ENCODE measurements around the gene CEACAM1.

DNA sequence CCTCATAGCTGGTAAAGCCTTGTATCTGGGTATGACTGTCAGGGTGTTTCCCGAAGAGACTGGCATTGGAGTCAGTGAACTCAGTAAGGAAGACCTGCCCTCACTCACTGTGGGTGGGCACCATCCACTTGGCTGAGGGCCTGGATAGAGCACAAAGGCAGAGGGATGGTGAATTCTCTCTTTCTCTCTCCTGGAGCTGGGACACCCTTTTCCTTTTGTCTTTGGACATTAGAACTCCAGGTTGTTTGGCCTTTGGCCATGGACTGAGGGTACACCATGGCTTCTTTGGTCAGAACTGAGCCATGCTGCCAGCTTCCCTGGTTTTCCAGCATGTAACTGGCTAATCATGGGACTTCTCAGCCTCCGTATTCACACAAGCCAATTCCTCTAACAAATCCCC lies 4.6 kb upstream of the CEACAM1 start:
- no peak for TF ChIP-seq POLR2A (IDR thresholded peaks at IDR 0.05)
- TF ChIP-seq, protein P1, sequence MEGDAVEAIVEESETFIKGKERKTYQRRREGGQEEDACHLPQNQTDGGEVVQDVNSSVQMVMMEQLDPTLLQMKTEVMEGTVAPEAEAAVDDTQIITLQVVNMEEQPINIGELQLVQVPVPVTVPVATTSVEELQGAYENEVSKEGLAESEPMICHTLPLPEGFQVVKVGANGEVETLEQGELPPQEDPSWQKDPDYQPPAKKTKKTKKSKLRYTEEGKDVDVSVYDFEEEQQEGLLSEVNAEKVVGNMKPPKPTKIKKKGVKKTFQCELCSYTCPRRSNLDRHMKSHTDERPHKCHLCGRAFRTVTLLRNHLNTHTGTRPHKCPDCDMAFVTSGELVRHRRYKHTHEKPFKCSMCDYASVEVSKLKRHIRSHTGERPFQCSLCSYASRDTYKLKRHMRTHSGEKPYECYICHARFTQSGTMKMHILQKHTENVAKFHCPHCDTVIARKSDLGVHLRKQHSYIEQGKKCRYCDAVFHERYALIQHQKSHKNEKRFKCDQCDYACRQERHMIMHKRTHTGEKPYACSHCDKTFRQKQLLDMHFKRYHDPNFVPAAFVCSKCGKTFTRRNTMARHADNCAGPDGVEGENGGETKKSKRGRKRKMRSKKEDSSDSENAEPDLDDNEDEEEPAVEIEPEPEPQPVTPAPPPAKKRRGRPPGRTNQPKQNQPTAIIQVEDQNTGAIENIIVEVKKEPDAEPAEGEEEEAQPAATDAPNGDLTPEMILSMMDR (IDR thresholded peaks at IDR 0.05), result no peak
